GM15510 (cell line): ENCODE measurements around the gene CPAMD8.

Experiments used
- POLR2A ChIP-seq: IDR thresholded peaks from 3 replicates; pipeline ENCODE4 v1.6.1; 2011; ENCODE audit warnings: borderline replicate concordance; ENCODE audit not compliant: insufficient read length; ENCODE audit errors: extremely low read depth

CPAMD8 gene

GRCh38 chr19:16846901-16847300 is 179.7 kb downstream of the CPAMD8 start:
- TF ChIP-seq POLR2A, result no peak
